SKM-1 treated with dmso at 0.1 percent for 144 hours (cell line): ENCODE data around the gene ACSM4.
A peak's percentile ranks its signal among the peaks of the same experiment; 100 is the strongest.
"Not testable (repeated sequence)": the region's sequence is repeated elsewhere in the genome, so short reads cannot be mapped to it uniquely, and the experiment has no call there.

Experiments
- DNase-seq: peaks from one replicate; lab custom pipeline; 2025; ENCODE audit not compliant: unreplicated experiment; lab: John Stamatoyannopoulos, UW

ACSM4 gene

GRCh38 chr12:7327918-7328317 lies 24.0 kb downstream of the ACSM4 start:
- no peak for DNase-seq

DNA sequence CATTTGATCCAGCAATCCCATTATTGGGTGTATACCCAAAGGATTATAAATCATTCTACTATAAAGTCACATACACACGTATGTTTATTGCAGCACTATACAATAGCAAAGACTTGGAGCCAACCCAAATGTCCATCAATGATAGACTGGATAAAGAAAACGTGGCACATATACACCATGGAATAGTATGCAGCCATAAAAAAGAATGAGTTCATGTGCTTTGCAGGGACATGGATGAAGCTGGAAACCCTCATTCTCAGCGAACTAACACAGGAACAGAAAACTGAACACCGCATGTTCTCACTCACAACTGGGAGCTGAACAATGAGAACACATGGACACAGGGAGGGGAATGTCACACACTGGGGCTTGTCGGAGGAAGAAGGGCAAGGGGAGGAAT lies 33.9 kb downstream of the ACSM4 start:
- DNase-seq, result not testable (repeated sequence)

GRCh38 chr12:7339675-7340074 lies 35.8 kb downstream of the ACSM4 start:
- DNase-seq, result no peak

- peak; percentile 42 for DNase-seq
Measured at GRCh38 chr12:7344833-7345606, 41.1 kb downstream of the ACSM4 start.

DNA sequence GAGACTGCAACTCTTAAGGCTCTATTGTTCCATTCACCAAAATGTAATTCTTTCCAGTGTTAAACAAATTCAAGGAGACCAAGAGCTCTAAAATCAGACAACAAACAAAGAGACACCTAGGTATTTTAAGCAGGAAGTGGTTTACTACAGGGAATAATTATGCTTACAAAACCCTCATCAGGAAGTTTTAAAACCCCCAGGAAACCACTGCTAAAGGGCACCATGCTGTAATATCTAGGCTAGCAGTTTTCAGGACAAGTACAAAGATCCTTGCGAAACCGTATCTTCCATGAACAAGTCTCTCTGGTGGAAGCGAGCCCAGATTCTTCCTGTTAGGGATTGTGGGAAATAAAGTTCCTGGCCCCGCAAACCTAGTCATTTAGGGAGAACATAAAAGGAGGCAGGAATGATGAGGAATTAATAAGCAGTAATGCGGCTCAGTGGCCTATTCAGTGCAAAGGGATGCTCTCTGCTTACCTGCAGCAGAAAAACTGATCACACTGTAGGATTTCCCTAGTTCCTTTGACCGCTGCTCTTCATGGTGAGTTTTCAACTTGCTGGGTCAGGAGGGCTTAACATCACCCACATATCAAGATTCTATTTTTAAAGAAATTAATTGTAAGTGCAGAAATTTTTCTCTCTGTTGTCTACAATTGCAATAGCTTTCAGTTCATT lies 42.8 kb downstream of the ACSM4 start:
- peak; percentile 15 for DNase-seq

DNA sequence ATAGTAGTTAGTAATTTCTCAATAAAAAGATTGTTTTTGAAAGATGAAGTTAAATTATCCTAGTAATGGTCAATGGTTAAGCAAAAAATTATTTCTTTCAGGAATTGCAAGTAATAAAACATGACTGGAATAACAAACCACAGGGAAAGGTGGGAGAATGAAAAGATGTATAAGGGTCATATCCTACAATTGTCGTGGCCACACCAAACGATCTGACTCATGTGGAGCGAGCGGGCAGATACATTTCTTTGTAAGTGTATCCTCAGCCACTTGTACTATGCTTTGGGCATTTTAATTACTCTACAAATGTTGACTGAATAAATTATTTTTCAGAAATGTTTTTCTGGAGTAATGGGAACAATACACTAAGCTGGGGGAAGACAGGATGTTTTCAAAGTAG lies 45.5 kb downstream of the ACSM4 start:
- no peak for DNase-seq

- no peak for DNase-seq
Measured at GRCh38 chr12:7351177-7351576, 47.3 kb downstream of the ACSM4 start.

DNA sequence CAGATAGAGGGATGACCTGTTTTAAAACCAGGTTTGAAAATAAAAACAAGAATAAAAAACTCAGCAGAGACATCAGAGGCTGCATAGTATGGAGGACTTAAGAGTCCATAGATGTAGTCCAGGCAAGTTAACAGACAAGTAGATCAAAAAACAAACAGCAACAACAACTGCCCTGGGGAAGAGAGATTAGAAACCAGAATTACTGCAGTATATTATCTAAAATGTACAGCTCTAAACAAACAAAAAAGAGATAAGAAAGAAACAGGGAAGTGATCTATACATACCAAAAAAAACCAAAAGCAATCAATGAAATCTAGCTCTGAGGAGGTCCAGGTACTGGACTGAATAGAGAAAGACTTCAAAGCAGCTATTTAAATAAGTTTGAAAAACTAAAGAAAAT lies 48.8 kb downstream of the ACSM4 start:
- DNase-seq, result no peak

GRCh38 chr12:7354529-7354928 lies 50.7 kb downstream of the ACSM4 start:
- DNase-seq, result no peak

DNA sequence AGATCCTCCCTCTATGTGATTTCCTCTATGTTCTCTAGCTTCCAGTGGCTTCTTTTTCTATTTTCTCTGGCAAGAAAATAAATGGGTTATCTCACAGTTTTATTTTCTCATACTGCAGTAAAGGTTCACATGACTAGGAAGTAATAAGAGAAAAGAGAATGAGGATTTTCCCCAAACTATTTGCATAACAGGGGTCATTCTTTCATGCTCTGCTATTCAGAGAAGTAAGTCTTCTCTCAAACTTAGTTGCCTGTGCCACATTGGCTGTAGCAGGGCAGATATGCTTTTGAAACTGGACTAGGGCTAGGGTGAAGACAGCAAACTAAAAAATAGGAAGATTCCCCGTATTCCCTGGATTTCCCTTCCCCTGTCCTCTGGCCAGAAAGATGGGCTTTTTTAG lies 57.4 kb downstream of the ACSM4 start:
- DNase-seq, result no peak

DNA sequence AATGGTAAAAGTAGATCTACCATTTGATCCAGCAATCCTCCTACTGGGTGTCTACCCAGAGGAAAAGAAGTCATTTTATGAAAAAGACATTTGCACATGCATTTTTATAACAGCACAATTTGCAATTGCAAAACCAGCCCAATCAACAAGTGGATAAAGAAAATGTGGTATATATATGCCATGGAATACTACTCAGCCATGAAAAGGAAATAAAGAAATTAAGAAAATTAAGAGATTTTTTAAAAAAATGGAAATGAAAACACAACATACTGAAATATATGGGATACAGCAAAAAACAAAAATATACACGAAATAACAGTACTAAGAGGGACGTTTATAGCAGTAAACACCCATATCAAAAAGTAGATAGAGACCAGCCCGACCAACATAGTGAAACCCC lies 58.9 kb downstream of the ACSM4 start:
- DNase-seq, result no peak

GRCh38 chr12:7369274-7369729 lies 65.4 kb downstream of the ACSM4 start:
- DNase-seq, result no peak

DNA sequence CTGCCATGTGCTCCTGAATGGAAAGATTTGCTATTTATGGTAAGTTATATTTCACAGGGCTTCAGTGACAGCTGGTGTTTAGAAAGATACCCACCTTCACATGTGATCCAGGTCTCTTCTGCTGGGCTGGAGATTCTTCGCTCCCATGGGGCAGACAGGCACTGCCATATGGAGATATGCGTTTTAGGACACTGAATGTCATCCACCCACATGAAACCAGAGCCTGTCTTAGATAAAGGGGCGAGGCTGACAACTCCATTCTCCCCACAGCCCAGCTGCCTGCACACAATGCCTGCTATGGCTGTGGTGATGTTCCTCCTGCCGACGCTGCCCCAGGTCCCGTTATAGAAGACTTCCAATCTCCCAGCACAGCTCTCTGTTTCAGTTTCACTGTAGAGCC lies 69.4 kb downstream of the ACSM4 start:
- no peak for DNase-seq

GRCh38 chr12:7374423-7375144 lies 70.7 kb downstream of the ACSM4 start:
- DNase-seq, result peak; percentile 0

DNA sequence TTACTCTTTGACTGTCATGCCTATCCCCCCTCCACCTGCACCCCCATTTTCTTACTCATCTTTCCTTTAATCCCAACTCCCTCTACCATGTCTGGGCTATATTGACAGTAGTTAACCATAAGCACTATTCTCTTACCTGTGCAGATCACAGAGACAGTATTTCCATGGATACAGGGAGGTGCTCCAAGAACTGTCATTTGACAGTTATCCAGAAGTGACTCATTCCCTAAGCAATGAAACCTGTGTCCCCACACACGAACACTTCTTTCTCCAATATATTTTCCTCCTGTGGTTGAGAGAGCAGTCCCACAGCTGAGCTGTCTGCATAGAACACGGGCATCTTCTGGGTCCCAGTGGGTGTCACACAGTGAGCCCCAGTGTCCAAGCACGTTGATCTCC lies 71.3 kb downstream of the ACSM4 start:
- DNase-seq, result no peak

GRCh38 chr12:7376196-7376595 lies 72.3 kb downstream of the ACSM4 start:
- DNase-seq, result no peak
